HG03442 (cell line): ENCODE results near the gene FHDC1.

Experiments used
- ATAC-seq: cut with Tn5 transposase; IDR thresholded peaks from one replicate; pipeline ENCODE4 v1.9.1; 2021; ENCODE audit warnings: mild to moderate bottlenecking, moderate library complexity; ENCODE audit not compliant: unreplicated experiment

The FHDC1 gene

DNA sequence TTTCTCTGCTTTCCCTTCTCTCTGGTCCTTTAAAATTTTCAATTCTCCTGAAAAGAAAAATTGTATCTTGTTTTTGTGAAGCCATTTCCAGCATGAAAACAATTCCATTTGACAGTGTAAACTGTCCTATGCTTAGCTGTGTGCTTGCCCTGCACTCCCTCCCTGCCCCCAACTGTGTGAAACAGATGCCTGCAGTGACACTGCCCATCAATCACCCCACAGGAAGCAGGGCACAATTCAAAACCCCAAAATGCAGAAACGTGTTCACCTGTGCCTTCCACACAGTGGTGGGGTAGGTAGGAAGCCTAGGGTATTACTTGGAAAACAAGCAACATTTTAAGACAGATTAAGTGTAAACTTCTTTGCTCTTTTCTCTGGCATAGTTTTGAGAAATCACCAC is 6.2 kb upstream of the FHDC1 start:
- ATAC-seq: no peak

DNA sequence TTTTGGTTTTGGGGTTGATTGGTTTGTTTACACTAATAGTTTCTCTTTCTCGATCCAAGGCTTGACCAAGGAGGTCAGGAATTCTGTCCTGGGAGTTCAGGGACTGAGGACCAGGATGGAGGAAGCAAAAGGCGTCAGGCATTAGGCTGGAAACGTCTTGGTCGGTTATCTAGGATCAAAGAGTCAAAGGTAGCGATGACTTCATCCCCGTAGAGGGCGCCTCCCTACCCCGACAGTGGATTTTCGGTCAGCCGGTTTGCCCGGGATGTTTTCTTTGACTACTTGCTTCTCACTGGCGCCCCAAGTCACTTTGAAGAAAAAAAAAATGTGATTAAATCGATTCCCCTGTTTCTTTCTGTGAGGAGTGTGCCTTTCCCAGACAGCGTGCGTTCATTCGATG is 980 bp upstream of the FHDC1 start:
- no peak for ATAC-seq

DNA sequence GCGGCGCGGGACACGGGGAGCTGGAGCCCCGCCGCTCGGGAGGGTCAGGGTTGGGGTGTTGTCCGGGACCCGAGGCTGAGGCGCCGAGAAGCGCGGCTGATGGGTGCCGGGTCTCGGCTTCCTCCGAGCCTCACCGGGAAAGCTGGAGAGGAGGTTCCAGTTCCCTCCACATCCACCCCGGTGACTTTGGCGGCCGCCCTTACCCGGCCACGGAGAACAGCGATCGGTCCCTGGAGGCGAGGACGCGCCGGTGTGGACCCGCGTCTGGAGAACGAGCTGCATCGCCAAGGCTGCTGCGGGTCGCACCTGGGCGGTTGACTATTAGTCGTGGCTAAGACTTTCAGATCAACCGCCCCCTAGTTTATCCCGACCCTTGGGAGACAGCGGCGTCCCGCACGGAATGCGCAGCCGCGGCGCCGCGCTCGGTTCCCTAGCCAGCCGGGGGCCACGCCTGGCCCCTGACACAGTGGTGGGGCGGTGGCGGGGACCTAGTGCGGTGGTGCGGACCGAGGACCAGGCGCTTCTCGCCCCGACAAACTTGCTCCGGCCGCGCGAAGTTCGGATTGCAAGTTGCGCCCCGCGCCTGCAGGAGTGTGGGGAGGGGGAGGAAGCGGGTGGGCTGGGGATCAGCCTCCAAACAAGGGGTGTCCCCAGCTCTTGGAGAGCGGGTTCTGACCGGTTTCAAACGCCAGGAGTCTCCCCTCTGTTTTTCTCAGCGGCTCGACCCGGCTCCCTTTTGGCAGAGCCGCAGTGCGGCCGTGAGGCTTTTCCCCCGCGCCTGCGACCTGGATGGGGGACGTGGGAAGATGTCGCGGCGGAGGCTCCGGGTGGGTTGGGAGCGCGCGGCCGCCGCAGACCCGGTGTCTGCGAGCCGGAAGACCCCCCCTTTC is 568 bp downstream of the FHDC1 start:
- no peak for ATAC-seq

DNA sequence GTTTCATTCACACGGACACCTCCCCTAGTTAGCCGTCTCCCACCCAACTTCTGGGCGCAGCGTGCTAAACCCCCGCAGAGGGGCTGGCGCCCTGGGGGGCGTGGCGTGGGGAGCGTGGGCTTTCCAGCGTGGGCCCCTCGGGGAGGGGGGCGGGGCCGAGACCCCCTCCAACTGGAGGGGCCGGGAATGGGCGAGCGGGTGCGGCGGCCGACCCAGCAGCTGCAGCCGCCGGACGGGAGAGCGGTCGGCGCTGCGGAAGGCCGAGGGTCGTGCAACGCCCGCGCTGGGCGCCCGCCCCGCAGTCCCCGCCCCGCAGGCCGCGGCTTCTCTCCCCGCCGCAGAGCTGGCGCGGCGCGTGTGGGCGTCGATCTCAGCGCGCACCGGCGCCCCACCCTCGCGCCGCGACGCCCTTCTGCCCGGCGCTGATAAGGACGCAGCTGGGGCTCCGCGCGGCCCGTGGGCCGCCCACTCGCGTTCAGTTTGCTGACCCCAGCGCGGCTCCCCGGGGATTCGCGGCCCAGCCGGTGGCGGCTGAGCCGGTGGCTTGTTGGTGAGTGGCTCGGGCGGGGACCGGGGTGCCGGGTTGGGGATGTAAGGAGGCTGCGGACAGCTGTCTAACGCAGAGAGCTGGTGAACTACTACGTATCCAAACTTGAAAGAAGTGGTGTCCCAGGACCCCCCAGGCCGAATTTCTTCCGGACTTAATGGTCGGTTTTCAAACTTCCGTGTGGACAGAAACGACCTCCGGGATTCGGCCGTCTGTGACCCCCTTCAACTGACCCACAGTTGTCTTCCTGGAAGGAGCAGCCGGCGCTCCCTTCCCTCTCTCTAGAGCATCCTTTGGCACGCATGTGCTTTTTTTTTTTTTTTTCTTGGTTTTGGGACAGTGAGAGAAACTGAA is 1.5 kb downstream of the FHDC1 start:
- no peak for ATAC-seq

DNA sequence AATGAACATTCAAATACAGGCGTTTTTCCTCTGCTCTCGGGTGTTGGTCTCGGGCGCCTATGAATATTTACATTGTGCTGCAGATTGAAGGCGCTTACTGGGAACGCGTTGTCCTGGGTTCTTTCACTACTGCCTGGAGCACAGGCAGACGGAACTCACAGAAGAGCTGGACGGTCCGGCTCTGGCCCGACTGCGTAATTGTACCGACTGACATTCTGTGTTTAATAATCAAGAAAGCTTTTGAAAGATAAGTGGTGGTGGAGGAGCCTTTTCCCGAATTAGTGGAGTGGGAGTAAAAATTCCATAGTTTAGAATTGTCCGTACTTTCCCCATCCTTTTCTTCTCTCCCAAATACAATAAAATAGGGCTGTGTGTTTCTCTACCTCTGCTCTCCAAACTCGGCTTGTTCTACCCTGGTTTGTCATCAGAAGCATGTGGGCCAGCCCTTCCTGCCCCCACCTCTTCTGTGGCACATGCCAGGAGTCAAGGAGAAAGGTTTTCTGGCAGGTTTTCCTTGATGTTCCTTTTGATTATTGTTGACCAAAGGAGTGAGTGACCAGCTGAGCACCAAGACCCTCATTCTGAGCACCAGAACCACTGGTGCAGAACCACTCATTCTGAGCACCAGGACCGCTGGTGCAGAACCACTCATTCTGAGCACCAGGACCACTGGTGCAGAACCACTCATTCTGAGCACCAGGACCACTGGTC is 2.3 kb downstream of the FHDC1 start:
- ATAC-seq: no peak

DNA sequence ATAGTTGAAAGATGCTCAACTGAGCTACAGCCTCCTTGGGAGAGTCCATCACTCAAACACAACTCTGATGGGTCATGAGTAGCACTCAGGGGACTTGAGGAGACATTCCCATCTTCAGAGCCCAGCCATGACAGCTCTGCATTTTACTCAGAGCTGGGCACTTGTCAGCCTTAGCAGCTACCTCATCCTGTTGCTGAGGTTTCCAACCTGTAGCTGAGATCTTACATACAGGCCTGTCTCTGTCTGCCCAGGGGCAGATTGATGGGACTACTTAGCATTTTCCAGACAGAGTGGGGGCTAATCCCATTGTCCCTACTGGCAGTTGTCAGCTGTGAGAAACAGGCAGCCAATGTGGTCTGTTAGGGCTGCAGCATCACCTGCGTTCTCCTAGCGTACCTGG is 3.5 kb downstream of the FHDC1 start:
- ATAC-seq: no peak

DNA sequence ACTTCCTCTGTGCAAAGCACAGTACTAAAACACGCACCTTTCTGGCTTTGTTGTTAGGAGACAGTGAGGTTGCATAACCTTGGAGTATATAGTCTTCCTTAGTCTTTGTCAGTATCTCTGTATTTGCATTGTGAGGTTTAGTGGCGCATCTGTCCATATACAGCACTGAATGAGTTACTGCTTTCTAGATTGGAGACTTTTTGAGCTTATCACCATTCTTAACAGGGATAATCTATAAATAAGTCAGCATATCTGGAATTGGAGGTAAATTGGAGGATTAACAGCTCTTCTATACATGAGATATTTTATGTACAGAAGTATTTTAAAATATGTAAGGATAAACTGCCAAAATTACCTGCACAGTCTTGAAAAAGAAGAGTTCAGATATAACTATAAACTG is 4.3 kb downstream of the FHDC1 start:
- ATAC-seq: no peak

DNA sequence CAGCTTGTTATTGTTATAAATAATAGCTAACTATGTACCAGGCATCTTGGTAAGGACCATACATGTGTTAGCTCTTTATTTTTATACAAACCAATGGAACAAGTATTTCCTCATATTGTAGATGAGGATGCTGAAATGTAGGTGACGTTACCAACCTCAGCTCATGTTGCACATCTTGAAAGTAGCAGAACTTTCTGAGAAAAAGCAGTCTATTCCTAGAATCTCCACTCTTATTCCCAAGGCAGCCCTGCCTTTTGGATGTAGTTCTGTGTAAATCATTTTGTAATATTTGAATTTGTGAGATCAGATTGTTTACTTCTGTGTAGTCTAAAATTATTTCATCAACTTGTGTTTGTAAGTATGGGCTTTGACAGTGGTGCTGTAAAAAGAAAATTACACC is 5.3 kb downstream of the FHDC1 start:
- no peak for ATAC-seq

DNA sequence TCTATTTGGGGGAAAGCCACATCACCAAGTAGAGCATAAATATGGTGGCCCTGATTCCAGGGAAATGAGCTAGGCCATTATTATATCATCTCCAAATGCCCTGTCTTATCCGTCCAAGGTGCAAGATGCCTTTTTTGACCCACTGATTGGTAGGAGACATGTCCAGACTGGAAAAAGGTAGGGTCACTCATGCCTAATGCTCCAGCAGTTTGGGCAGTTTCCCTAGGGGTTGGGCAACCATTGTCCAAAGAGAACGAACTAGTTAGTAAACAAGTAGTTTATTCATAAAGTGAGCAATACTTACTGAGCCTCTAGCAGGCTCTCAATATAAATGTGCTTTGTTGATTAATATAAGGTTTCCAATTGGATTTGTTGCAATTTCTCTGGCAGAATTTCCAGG is 6.2 kb downstream of the FHDC1 start:
- ATAC-seq: no peak

DNA sequence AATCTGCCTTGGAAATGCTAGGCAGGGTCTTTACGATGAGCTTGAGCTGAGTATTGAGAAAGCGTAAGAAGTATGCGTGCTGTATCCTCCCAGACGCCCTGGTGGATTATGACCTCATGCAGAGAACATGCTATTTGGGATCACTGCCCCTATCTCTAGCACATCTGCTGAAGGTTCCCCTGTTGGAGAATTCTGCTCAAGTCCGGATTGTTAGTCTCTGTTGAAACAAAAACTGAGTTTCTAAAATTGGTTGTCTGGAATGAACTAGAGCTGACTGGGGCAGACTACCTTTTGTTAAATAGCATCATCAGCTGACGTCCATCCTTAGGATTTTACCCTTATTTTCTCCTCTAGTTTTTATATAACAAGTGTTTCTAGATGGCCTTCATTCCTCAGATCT is 7.5 kb downstream of the FHDC1 start:
- ATAC-seq: no peak

DNA sequence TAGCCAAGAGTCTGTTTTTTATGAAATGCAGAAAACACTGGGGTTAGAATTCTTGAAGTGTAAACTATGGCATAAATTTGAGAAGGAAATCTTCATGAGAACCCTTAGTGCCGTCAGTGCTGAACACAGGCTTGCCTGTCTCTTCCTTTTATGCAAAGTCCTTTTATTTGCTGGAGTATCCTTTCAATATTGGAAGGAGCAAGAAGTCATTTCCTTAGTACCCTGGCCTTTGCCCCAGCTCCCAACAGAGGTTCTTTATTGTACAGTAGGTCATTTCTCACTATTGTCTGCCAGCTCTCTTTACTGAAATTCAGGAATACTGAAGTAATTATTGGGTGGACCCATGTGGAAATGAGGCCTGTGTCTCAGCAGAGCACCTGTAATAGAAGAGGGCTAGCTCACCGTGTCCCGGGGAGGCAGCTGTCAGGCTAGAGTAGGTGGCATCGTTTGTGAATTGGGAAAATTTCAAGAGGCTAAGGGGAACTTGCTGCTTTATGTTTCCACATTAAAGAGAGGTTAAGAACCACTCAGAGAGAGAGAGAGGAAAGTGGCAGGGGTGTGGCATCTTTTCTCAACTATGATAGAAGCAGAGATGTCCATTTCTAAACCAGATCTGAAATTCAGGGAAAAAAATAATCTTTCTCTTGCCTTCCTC is 8.7 kb downstream of the FHDC1 start:
- no peak for ATAC-seq

DNA sequence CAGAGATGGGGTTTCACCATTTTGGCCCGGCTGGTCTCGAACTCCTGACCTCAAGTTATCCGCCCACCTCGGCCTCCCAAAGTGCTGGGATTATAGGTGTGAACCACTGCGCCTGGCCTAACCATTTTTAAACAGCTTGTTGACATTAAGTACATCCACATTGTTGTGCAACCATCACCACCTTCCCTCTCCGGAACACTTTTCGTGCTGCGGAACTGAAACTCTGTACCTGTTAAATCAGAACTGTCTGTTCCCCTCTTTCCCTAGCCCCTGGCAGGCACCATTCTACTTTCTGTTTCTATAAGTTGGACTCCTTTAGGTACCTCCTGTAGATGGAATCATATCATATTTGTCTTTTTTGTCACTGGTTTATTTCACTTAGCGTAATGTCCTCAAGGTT is 9.5 kb downstream of the FHDC1 start:
- ATAC-seq: no peak

DNA sequence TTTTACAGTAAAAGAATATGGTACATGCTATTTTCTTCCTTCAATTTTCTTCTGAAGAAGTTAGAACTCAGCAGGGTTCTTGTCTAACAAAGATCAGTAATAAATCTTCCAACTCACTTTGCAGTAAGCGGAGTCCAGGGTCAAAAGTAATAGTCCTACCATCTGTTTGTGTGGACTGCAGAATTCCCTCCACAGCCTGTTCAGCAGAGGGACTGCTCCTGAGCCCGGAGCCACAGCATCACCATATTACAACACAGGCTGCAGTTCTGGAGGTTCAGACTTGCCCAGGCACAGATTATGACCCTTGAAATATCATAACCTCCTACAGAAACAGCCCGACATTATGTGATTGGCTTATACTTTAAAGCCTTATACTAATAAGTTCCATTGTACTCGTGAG is 10.3 kb downstream of the FHDC1 start:
- ATAC-seq: no peak

DNA sequence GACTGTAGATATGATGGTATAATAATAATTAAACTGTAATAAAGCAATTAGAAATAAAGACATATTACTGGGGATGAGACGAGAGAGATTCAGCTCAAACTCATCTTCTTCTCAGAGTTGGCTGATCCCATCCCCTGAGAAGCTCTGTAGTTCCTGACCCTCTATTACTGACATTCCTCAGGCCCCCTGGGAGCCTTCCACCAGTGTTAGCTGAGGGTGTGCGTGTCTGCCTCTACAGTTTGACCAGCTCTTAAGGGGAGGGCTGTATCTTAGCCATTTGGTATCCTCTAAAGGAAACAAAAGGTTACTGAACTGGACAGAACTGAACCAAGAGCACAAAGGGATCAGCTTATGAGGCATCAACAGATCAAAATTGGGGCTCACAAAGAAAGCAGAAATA is 11.2 kb downstream of the FHDC1 start:
- no peak for ATAC-seq

DNA sequence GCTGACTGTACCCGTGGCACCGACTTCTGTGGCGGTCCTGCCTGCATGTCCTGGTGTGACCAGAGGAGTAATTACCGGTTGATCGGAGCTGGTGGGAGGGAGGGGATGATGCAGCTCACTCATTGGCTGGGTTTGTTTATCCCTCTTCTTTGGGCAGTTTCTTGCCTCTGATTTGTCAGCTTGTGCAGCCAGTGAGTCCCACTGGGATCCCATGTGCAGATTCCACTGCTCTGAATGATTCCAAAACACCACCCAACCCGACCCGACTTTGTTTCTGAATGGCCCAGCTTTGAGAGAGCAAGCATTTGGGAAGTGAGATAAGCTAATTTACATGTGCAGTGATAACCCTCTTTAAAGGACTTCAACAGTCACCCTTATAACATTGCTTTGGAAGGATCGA is 13.8 kb downstream of the FHDC1 start:
- no peak for ATAC-seq

DNA sequence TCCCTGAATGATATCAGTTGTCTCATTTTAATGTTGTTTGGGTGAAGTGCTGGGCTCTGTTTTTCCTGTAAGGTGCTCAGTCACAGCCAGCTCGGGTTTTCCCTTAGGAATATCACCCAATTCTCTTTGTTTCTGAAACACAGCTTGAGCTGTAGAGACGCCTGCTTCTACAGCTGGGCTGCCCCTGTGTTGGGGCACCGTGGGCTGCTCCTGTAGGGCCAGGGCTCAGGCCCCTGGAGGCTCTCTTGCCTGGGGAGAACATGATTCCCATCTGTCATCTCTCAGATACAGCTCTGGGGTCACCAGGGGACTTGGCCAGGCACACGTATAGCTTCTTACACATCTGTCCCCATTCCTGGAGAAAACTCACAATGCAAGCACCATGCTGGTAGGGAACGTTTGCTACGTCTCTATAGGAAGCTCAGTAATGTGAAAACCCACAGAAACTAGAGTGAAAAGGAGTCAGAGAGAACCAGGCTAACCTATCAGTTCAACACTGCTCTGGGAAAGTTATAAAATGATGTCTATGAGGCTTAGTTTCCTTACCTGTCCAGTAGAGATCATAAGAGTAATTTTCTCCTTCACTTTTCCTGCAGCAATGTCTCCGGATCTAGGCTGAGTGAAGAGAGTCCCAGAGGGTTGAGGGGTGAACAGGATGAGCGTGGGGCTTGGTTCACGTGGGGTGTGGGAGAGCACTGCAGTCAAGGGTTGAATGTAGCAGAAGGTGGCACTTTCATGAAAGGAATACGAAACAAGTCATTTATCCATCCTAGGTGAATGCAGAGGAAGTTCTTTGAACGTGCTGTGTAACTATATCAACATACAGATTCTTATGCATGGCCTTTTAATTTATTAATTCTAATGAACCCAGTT is 14.5 kb downstream of the FHDC1 start:
- no peak for ATAC-seq

DNA sequence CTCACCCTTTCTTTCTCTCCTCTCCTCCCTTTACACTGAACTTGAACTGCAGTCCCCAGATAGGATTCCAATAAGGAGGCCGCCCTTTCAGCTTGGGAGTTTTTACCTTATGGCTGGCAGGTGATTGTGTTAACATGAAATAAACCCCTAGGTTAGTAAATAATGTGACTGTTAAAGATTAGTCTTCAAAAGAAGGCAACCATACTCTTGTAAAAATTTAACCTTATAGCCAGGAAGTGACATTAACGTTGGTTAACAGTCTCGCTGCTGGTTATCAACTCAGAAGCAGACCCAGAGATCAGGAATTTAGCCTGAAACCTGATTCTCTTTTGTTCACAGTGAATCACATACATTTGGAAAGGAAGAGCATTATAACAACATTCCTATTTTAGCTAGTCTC is 15.2 kb downstream of the FHDC1 start:
- ATAC-seq: no peak

DNA sequence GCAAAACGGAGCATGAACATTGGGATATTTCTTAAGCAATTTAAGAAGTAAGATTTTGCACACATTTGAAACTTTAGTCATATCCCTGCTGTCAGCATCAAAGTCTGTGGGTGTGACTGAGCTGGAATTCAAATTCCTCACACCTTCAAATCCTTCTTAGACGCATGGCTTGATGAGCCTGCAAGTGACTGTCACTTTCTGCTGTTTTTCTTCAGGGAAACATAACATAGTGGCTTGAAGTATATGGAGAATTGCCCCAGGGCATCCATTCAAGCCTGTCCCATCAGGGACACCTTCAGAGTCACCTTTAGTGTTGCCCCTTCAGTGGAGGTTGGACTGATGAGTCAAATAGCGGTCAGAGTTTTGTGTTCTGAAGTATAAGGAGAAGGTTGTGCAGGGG is 17.4 kb downstream of the FHDC1 start:
- no peak for ATAC-seq

DNA sequence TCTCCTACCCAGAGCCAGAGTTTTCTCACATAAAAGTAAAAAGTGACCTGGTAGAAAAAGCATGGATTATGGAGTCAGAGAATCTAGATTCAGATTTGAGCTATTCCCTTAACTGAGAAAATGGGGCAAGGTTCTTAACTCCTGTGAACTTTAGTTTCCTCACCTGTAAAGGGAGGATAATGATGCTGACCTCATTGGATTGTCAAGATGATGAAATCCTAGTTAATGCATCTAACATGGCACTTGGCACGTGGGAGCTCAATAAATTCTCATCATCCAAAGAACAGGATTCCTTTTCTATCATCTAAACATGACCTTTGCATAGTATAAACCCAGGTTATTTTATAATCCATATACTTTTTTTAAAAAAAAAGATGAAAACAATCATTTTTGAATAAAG is 18.6 kb downstream of the FHDC1 start:
- ATAC-seq: no peak

DNA sequence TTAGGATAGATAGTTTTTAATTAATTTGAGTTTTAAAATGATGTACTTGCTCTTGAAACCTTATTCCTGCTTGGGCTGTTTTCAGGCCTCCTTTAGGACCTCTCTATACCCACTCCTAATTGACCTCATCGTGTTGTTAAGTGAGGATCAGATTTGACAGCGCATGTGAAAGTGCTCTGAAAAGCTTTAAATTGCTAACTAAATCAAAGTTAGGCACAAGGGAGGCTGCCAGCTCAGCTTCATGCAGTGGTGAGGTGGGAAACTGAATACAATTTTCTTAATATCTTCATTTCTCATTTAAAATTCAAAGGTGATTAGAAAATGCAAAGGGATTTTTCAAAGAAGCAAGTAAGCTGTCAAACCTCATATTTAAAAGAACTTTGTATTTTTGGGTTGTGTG is 20.0 kb downstream of the FHDC1 start:
- ATAC-seq: no peak
